Mammary epithelial cell (primary cell): ENCODE results near the gene VAV2.

Experiments used
- EZH2 ChIP-seq: IDR thresholded peaks from 2 replicates; pipeline ENCODE4 v1.6.1; 2012; ENCODE audit warnings: low read length, inconsistent platforms, borderline replicate concordance
- TF ChIP-seq, protein P1 (sequence below), 2 donors: IDR thresholded peaks in 1 of 2; conservative IDR thresholded peaks in 1 of 2; 2 replicates each; pipeline ENCODE4 v1.5.1; 2011 to 2012; ENCODE audit warnings: inconsistent platforms in 2 of 2, low read length in 2 of 2, mild to moderate bottlenecking in 2 of 2, control low read depth in 1 of 2, low read depth in 1 of 2; ENCODE audit not compliant: insufficient read depth in 1 of 2; ENCODE audit errors: extremely low read depth in 1 of 2

DNA sequence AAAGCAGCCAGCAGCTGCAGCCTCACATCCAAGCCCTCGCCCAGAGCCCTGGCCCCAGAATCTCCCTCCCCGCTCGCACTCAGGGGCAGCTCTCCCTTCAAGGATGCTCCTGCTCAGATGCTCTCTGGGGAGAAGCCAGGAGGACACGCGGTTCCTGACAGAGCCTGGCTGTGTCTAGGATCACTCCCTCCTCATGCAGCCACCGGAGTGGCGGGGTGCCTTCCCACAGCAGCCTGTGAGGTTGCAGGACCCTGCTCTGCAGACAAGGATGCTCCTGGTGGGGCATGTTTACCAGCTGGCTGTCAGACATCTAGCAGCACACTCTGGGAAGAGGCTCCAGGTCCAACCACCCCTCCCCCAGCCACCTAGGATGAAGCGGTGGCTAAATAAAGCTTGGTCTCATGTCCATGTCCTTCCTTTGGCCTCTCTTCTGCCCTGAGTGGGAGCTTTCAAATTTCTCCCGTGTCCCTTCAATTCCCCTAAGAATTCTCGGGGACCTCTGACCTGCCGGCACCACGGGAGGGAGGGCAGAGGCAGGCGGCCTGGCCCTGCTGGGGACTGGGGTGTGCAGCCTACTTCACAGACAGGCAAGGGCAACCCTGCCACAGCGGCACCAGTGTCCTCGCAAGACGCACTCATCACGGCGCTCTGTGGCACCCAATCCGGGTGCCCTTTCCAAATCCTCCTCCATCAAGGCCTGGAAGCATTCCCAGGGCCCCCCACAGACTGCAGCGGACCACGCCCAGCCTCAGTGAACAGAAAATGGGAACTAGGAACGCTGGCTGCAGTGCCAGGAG is 165.6 kb downstream of the VAV2 start:
- TF ChIP-seq, protein P1, sequence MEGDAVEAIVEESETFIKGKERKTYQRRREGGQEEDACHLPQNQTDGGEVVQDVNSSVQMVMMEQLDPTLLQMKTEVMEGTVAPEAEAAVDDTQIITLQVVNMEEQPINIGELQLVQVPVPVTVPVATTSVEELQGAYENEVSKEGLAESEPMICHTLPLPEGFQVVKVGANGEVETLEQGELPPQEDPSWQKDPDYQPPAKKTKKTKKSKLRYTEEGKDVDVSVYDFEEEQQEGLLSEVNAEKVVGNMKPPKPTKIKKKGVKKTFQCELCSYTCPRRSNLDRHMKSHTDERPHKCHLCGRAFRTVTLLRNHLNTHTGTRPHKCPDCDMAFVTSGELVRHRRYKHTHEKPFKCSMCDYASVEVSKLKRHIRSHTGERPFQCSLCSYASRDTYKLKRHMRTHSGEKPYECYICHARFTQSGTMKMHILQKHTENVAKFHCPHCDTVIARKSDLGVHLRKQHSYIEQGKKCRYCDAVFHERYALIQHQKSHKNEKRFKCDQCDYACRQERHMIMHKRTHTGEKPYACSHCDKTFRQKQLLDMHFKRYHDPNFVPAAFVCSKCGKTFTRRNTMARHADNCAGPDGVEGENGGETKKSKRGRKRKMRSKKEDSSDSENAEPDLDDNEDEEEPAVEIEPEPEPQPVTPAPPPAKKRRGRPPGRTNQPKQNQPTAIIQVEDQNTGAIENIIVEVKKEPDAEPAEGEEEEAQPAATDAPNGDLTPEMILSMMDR (conservative IDR thresholded peaks at IDR 0.05 in 1 of 2, IDR thresholded peaks at IDR 0.05 in 1 of 2; ENCODE audit: extremely low read depth in 1 of 2, insufficient read depth in 1 of 2, low read depth in 1 of 2, low read length in 2 of 2), result no peak
- TF ChIP-seq EZH2, result no peak
